BLaER1 treated with 17β-estradiol and CSF1 and Interleukin-3, amounts not matched to agents 10 nM and 100 nM (cell line): Measurements from ENCODE around the gene KRT81.
"Not testable (repeated sequence)": the region's sequence is repeated elsewhere in the genome, so short reads cannot be mapped to it uniquely, and the experiment has no call there.

Experiments used
- H3K27ac ChIP-seq, 11 experiments: shearing (Covaris generic); formaldehyde crosslinking; 2 replicates each; pipeline ENCODE4 v1.8.1; 2022
- H3K27me3 ChIP-seq, 11 experiments: shearing (Covaris generic); formaldehyde crosslinking; 2 replicates each; pipeline ENCODE4 v1.8.1; 2022
- H3K36me3 ChIP-seq, 11 experiments: shearing (Covaris generic); formaldehyde crosslinking; 2 replicates each; pipeline ENCODE4 v1.8.1; 2022
- H3K4me1 ChIP-seq, 10 experiments: shearing (Covaris generic); formaldehyde crosslinking; 2 replicates each; pipeline ENCODE4 v1.8.1; 2022
- H3K4me2 ChIP-seq, 11 experiments: shearing (Covaris generic); formaldehyde crosslinking; 2 replicates each; pipeline ENCODE4 v1.8.1; 2022
- H3K4me3 ChIP-seq, 10 experiments: shearing (Covaris generic); formaldehyde crosslinking; 2 replicates each; pipeline ENCODE4 v1.8.1; 2022
- H3K9ac ChIP-seq, 11 experiments: shearing (Covaris generic); formaldehyde crosslinking; 2 replicates each; pipeline ENCODE4 v1.8.1; 2022
- H3K9me3 ChIP-seq, 11 experiments: shearing (Covaris generic); formaldehyde crosslinking; replicated peaks in 1 of 11; 2 replicates each; pipeline ENCODE4 v1.8.1; 2022
- H4K20me1 ChIP-seq, 11 experiments: shearing (Covaris generic); formaldehyde crosslinking; 2 replicates each; pipeline ENCODE4 v1.8.1; 2022
- Cebpa-rat ChIP-seq, 11 experiments: shearing (Covaris generic); IDR thresholded peaks; 2 replicates each; pipeline ENCODE4 v1.8.1; 2022

The KRT81 gene

GRCh38 chr12:52264435-52264825 lies 26.9 kb downstream of the KRT81 start:
- Histone ChIP-seq H3K4me2 (no peak overlapping the region), H3K27me3 (no peaks in the 10 kb centered on the region), H4K20me1 (no peaks in the 10 kb centered on the region), H3K27ac (no peak overlapping the region), H3K9me3 (peaks cover 0 to 15% (median 12%) of the 10 kb centered on the region in 11 experiments; a peak in 13 of 22 replicates), H3K9ac (no peak overlapping the region), H3K4me3 (no peak overlapping the region), H3K4me1 (peaks cover 11 to 20% (median 16%) of the 10 kb centered on the region in 10 experiments), H3K36me3 (no peaks in the 10 kb centered on the region)
- no peak for TF ChIP-seq Cebpa-rat (IDR thresholded peaks at IDR 0.05)

GRCh38 chr12:52263761-52264434 lies 27.4 kb downstream of the KRT81 start:
- no peak overlapping the region for H3K4me3 ChIP-seq
- no peak overlapping the region for H3K9ac ChIP-seq
- peaks cover 0 to 15% (median 12%) of the 10 kb centered on the region in 11 experiments; a peak in 13 of 22 replicates for H3K9me3 ChIP-seq
- H3K27ac ChIP-seq, result no peak overlapping the region
- no peaks in the 10 kb centered on the region for H4K20me1 ChIP-seq
- no peaks in the 10 kb centered on the region for H3K36me3 ChIP-seq
- H3K27me3 ChIP-seq, result no peaks in the 10 kb centered on the region
- peaks cover 11 to 25% (median 18%) of the 10 kb centered on the region in 10 experiments for H3K4me1 ChIP-seq
- H3K4me2 ChIP-seq, result no peak overlapping the region
- TF ChIP-seq Cebpa-rat (IDR thresholded peaks at IDR 0.05), result no peak

- TF ChIP-seq Cebpa-rat (IDR thresholded peaks at IDR 0.05), result no peak
- no peak overlapping the region for H3K27ac ChIP-seq
- no peak overlapping the region for H3K4me2 ChIP-seq
- H3K27me3 ChIP-seq, result no peaks in the 10 kb centered on the region
- H3K4me1 ChIP-seq, result peaks cover 11 to 28% (median 18%) of the 10 kb centered on the region in 10 experiments
- H3K36me3 ChIP-seq, result no peaks in the 10 kb centered on the region
- H3K4me3 ChIP-seq, result no peak overlapping the region
- peaks cover 0 to 18% (median 12%) of the 10 kb centered on the region in 11 experiments; a peak in 13 of 22 replicates for H3K9me3 ChIP-seq
- no peak overlapping the region for H3K9ac ChIP-seq
- no peaks in the 10 kb centered on the region for H4K20me1 ChIP-seq
Measured at GRCh38 chr12:52262286-52262685, 29.0 kb downstream of the KRT81 start.

- Histone ChIP-seq H3K27ac (no peak overlapping the region), H3K36me3 (no peaks in the 10 kb centered on the region), H3K9ac (no peak overlapping the region), H4K20me1 (no peaks in the 10 kb centered on the region), H3K4me2 (peak overlapping the region in 7 of 11 experiments; percentile 11 to 74 (median 58); a peak in 7 of 22 replicates), H3K27me3 (no peaks in the 10 kb centered on the region), H3K4me3 (no peak overlapping the region), H3K9me3 (peaks cover 0 to 18% (median 12%) of the 10 kb centered on the region in 11 experiments; a peak in 13 of 22 replicates), H3K4me1 (peaks cover 11 to 31% (median 18%) of the 10 kb centered on the region in 10 experiments)
- TF ChIP-seq Cebpa-rat (IDR thresholded peaks at IDR 0.05), result no peak
Measured at GRCh38 chr12:52261208-52261484, 30.2 kb downstream of the KRT81 start.

GRCh38 chr12:52260361-52261207 lies 30.8 kb downstream of the KRT81 start:
- no peaks in the 10 kb centered on the region for H3K36me3 ChIP-seq
- no peaks in the 10 kb centered on the region for H4K20me1 ChIP-seq
- no peaks in the 10 kb centered on the region for H3K27me3 ChIP-seq
- no peak overlapping the region for H3K4me3 ChIP-seq
- H3K27ac ChIP-seq, result peak overlapping the region in 5 of 11 experiments; percentile 1 to 61 (median 33); a peak in 8 of 22 replicates
- no peak for TF ChIP-seq Cebpa-rat (IDR thresholded peaks at IDR 0.05)
- peak overlapping the region; percentile 11 to 74 (median 44); a peak in 20 of 22 replicates for H3K4me2 ChIP-seq
- peaks cover 11 to 31% (median 18%) of the 10 kb centered on the region in 10 experiments for H3K4me1 ChIP-seq
- H3K9ac ChIP-seq, result peak overlapping the region in 1 of 11 experiments; percentile 43; a peak in 3 of 22 replicates
- H3K9me3 ChIP-seq, result peaks cover 0 to 18% (median 12%) of the 10 kb centered on the region in 11 experiments; a peak in 13 of 22 replicates

- peaks cover 11 to 31% (median 18%) of the 10 kb centered on the region in 10 experiments for H3K4me1 ChIP-seq
- H4K20me1 ChIP-seq, result no peaks in the 10 kb centered on the region
- H3K27ac ChIP-seq, result peak overlapping the region in 5 of 11 experiments; percentile 1 to 61 (median 33); a peak in 8 of 22 replicates
- peaks cover 0 to 18% (median 12%) of the 10 kb centered on the region in 11 experiments; a peak in 13 of 22 replicates for H3K9me3 ChIP-seq
- peak overlapping the region in 1 of 11 experiments; percentile 43; a peak in 3 of 22 replicates for H3K9ac ChIP-seq
- H3K4me3 ChIP-seq, result no peak overlapping the region
- no peaks in the 10 kb centered on the region for H3K36me3 ChIP-seq
- H3K4me2 ChIP-seq, result peak overlapping the region; percentile 11 to 74 (median 44)
- no peak for TF ChIP-seq Cebpa-rat (IDR thresholded peaks at IDR 0.05)
- no peaks in the 10 kb centered on the region for H3K27me3 ChIP-seq
Measured at GRCh38 chr12:52259657-52260243, 31.6 kb downstream of the KRT81 start.

- Histone ChIP-seq H3K4me1 (peaks cover 11 to 31% (median 18%) of the 10 kb centered on the region in 10 experiments), H3K4me2 (no peak overlapping the region), H3K36me3 (no peaks in the 10 kb centered on the region), H4K20me1 (no peaks in the 10 kb centered on the region), H3K4me3 (no peak overlapping the region), H3K27ac (no peak overlapping the region), H3K9ac (no peak overlapping the region), H3K27me3 (no peaks in the 10 kb centered on the region), H3K9me3 (peaks cover 0 to 18% (median 12%) of the 10 kb centered on the region in 11 experiments; a peak in 13 of 22 replicates)
- TF ChIP-seq Cebpa-rat (IDR thresholded peaks at IDR 0.05), result no peak
Measured at GRCh38 chr12:52258335-52258901, 32.9 kb downstream of the KRT81 start.

GRCh38 chr12:52257922-52258321 lies 33.4 kb downstream of the KRT81 start:
- H3K9me3 ChIP-seq, result peaks cover 0 to 15% (median 9%) of the 10 kb centered on the region in 11 experiments; a peak in 13 of 22 replicates
- not testable (repeated sequence) for H3K27me3 ChIP-seq, H3K36me3 ChIP-seq

More at GRCh38 chr12:52257922-52258321, 33.4 kb downstream of the KRT81 start:
- not testable (repeated sequence) for H3K4me3 ChIP-seq, H3K4me2 ChIP-seq, H4K20me1 ChIP-seq, H3K9ac ChIP-seq, H3K27ac ChIP-seq
- peaks cover 11 to 31% (median 19%) of the 10 kb centered on the region in 10 experiments for H3K4me1 ChIP-seq
